Measurements from ENCODE around the gene ERBB4. TPM values are rescaled to one million over a fixed set of nuclear protein-coding genes. Genes with fewer than 3 reads are reported as not detected.

The ERBB4 gene
- total RNA-seq, 1 donor from 2014 or later = 1.8 TPM

- no peaks in the 10 kb centered on the region for H3K9me3 Mint-ChIP-seq (ENCODE audit: unreplicated experiment)
- TF ChIP-seq CTCF (IDR thresholded peaks at IDR 0.05; ENCODE audit: partially characterized antibody, unreplicated experiment) = no peak
- no peak overlapping the region for H3K27ac Mint-ChIP-seq (ENCODE audit: unreplicated experiment)
- H3K36me3 Mint-ChIP-seq (ENCODE audit: unreplicated experiment) = no peaks in the 10 kb centered on the region
- H3K4me1 Mint-ChIP-seq (ENCODE audit: low read depth, unreplicated experiment) = no peaks in the 10 kb centered on the region
- no peak overlapping the region for H3K4me3 Mint-ChIP-seq (ENCODE audit: unreplicated experiment)
- no peaks in the 10 kb centered on the region for H3K27me3 Mint-ChIP-seq (ENCODE audit: unreplicated experiment)
- no peak for DNase-seq
Measured at GRCh38 chr2:211963969-211964368, 574.6 kb downstream of the ERBB4 start.

GRCh38 chr2:211957799-211958198 lies 580.8 kb downstream of the ERBB4 start:
- H3K4me1 Mint-ChIP-seq (ENCODE audit: low read depth, unreplicated experiment) = no peaks in the 10 kb centered on the region
- DNase-seq = no peak
- H3K9me3 Mint-ChIP-seq (ENCODE audit: unreplicated experiment) = no peaks in the 10 kb centered on the region
- TF ChIP-seq CTCF (IDR thresholded peaks at IDR 0.05; ENCODE audit: partially characterized antibody, unreplicated experiment) = no peak
- no peak overlapping the region for H3K27ac Mint-ChIP-seq (ENCODE audit: unreplicated experiment)
- H3K27me3 Mint-ChIP-seq (ENCODE audit: unreplicated experiment) = no peaks in the 10 kb centered on the region
- H3K36me3 Mint-ChIP-seq (ENCODE audit: unreplicated experiment) = no peaks in the 10 kb centered on the region
- no peak overlapping the region for H3K4me3 Mint-ChIP-seq (ENCODE audit: unreplicated experiment)

GRCh38 chr2:211955648-211956047 lies 583.0 kb downstream of the ERBB4 start:
- Mint-ChIP-seq H3K9me3 (ENCODE audit: unreplicated experiment) (no peaks in the 10 kb centered on the region), H3K4me1 (ENCODE audit: low read depth, unreplicated experiment) (no peaks in the 10 kb centered on the region), H3K4me3 (ENCODE audit: unreplicated experiment) (no peak overlapping the region), H3K27me3 (ENCODE audit: unreplicated experiment) (no peaks in the 10 kb centered on the region), H3K27ac (ENCODE audit: unreplicated experiment) (no peak overlapping the region), H3K36me3 (ENCODE audit: unreplicated experiment) (no peaks in the 10 kb centered on the region)
- DNase-seq = no peak
- TF ChIP-seq CTCF (IDR thresholded peaks at IDR 0.05; ENCODE audit: partially characterized antibody, unreplicated experiment) = no peak

- no peaks in the 10 kb centered on the region for H3K27me3 Mint-ChIP-seq (ENCODE audit: unreplicated experiment)
- H3K9me3 Mint-ChIP-seq (ENCODE audit: unreplicated experiment) = no peaks in the 10 kb centered on the region
- no peaks in the 10 kb centered on the region for H3K36me3 Mint-ChIP-seq (ENCODE audit: unreplicated experiment)
- no peaks in the 10 kb centered on the region for H3K4me1 Mint-ChIP-seq (ENCODE audit: low read depth, unreplicated experiment)
- no peak overlapping the region for H3K4me3 Mint-ChIP-seq (ENCODE audit: unreplicated experiment)
- no peak for TF ChIP-seq CTCF (IDR thresholded peaks at IDR 0.05; ENCODE audit: partially characterized antibody, unreplicated experiment)
- no peak for DNase-seq
- H3K27ac Mint-ChIP-seq (ENCODE audit: unreplicated experiment) = no peak overlapping the region
Measured at GRCh38 chr2:211948932-211949331, 589.7 kb downstream of the ERBB4 start.

- H3K27me3 Mint-ChIP-seq (ENCODE audit: unreplicated experiment) = no peaks in the 10 kb centered on the region
- TF ChIP-seq CTCF (IDR thresholded peaks at IDR 0.05; ENCODE audit: partially characterized antibody, unreplicated experiment) = no peak
- H3K9me3 Mint-ChIP-seq (ENCODE audit: unreplicated experiment) = no peaks in the 10 kb centered on the region
- no peak overlapping the region for H3K4me3 Mint-ChIP-seq (ENCODE audit: unreplicated experiment)
- no peak overlapping the region for H3K27ac Mint-ChIP-seq (ENCODE audit: unreplicated experiment)
- no peaks in the 10 kb centered on the region for H3K4me1 Mint-ChIP-seq (ENCODE audit: low read depth, unreplicated experiment)
- DNase-seq = no peak
- H3K36me3 Mint-ChIP-seq (ENCODE audit: unreplicated experiment) = no peaks in the 10 kb centered on the region
Measured at GRCh38 chr2:211946960-211947359, 591.6 kb downstream of the ERBB4 start.
